IMR-90 (cell line): ENCODE measurements around the gene TLR10. TPM values are rescaled to one million over a fixed set of nuclear protein-coding genes. Genes with fewer than 3 reads are reported as not detected.

Experiments used
- ATAC-seq: fragments of 200-7000 bp; cut with Tn5 transposase; 2 replicates; pipeline ENCODE4 v1.9.1; 2020; ENCODE audit warnings: low read depth, mild to moderate bottlenecking, moderate library complexity
- BruUV-seq: library from RNA; stranded (reverse); fragments of 400-500 nt; replicated peaks from 2 replicates; lab custom pipeline; 2021; lab: Mats Ljungman, UMichigan
- CTCF ChIA-PET: fragments of 300-600 bp; formaldehyde crosslinking; extraction: SDS; loops from one replicate; lab custom pipeline; 2021; ENCODE audit warnings: antibody characterized with exemption; lab: Yijun Ruan, JAX
- POLR2A ChIA-PET: fragments of 300-600 bp; sonication (Branson Sonifier 250); formaldehyde crosslinking; loops from one replicate; lab custom pipeline; 2022; ENCODE audit warnings: antibody characterized with exemption; ENCODE audit not compliant: unreplicated experiment; lab: Charles Lee
- DNase-seq: peaks from one replicate; pipeline ENCODE4 v3.0.0; 2013
- H2AFZ ChIP-seq: replicated peaks from 2 replicates; pipeline ENCODE3; 2013; ENCODE audit warnings: low read length, mild to moderate bottlenecking; ENCODE audit not compliant: poor library complexity
- H2AK5ac ChIP-seq: 2 replicates; pipeline ENCODE4 v1.6.1; 2013; ENCODE audit warnings: low read depth, low read length, inconsistent platforms
- H2AK9ac ChIP-seq: replicated peaks from 2 replicates; pipeline ENCODE3; 2013; ENCODE audit warnings: mild to moderate bottlenecking, low read depth, low read length, moderate library complexity; ENCODE audit not compliant: poor library complexity
- H2BK120ac ChIP-seq: 2 replicates; pipeline ENCODE4 v1.6.1; 2013; ENCODE audit warnings: low read depth, low read length, inconsistent platforms
- H2BK15ac ChIP-seq: 3 replicates; pipeline ENCODE4 v1.6.1; 2013; ENCODE audit warnings: low read depth, low read length, inconsistent platforms
- H2BK20ac ChIP-seq: 2 replicates; pipeline ENCODE4 v1.6.1; 2013; ENCODE audit warnings: low read depth, mild to moderate bottlenecking, inconsistent platforms, low read length, moderate library complexity
- H2BK5ac ChIP-seq: 2 replicates; pipeline ENCODE4 v1.6.1; 2013; ENCODE audit warnings: mild to moderate bottlenecking, low read depth, low read length, inconsistent platforms; ENCODE audit not compliant: poor library complexity, severe bottlenecking
- H3K14ac ChIP-seq: replicated peaks from 2 replicates; pipeline ENCODE4 v1.6.1; 2013; ENCODE audit warnings: low read depth, low read length, inconsistent platforms
- H3K18ac ChIP-seq: 2 replicates; pipeline ENCODE4 v1.6.1; 2013; ENCODE audit warnings: low read depth, low read length, control low read depth
- H3K23ac ChIP-seq: 2 replicates; pipeline ENCODE4 v1.6.1; 2013; ENCODE audit warnings: low read depth, low read length, inconsistent platforms
- H3K27ac ChIP-seq: 2 replicates; pipeline ENCODE4 v1.5.1; 2013; ENCODE audit warnings: mild to moderate bottlenecking, control low read depth, low read length; ENCODE audit not compliant: insufficient read depth
- H3K27me3 ChIP-seq: 2 replicates; pipeline ENCODE4 v1.6.1; 2013; ENCODE audit warnings: low read length; ENCODE audit not compliant: control insufficient read depth, insufficient read depth
- H3K36me3 ChIP-seq: 2 replicates; pipeline ENCODE4 v1.6.1; 2013; ENCODE audit warnings: low read length, mixed read lengths; ENCODE audit not compliant: control insufficient read depth, insufficient read depth
- H3K4ac ChIP-seq: 2 replicates; pipeline ENCODE4 v1.6.1; 2013; ENCODE audit warnings: low read depth, low read length, inconsistent platforms
- H3K4me1 ChIP-seq: 2 replicates; pipeline ENCODE4 v1.6.1; 2013; ENCODE audit warnings: low read length, mixed read lengths; ENCODE audit not compliant: control insufficient read depth, insufficient read depth
- H3K4me2 ChIP-seq: 2 replicates; pipeline ENCODE4 v1.6.1; 2013; ENCODE audit warnings: low read depth, mild to moderate bottlenecking, control low read depth, low read length, moderate library complexity
- H3K4me3 ChIP-seq: 2 replicates; pipeline ENCODE4 v1.5.1; 2013; ENCODE audit warnings: low read depth, mild to moderate bottlenecking, control low read depth, low read length, moderate library complexity; ENCODE audit not compliant: insufficient read depth
- H3K56ac ChIP-seq: 2 replicates; pipeline ENCODE4 v1.6.1; 2013; ENCODE audit warnings: low read length, inconsistent platforms; ENCODE audit not compliant: insufficient read depth; ENCODE audit errors: extremely low read depth
- H3K79me1 ChIP-seq, 2 experiments: 2 replicates each; pipeline ENCODE4 v1.6.1; 2013; ENCODE audit warnings: low read length in 2 of 2, inconsistent platforms in 1 of 2, low read depth in 1 of 2
- H3K9ac ChIP-seq: 2 replicates; pipeline ENCODE4 v1.6.1; 2013; ENCODE audit warnings: low read depth, low read length, control low read depth
- H3K9me1 ChIP-seq: 2 replicates; pipeline ENCODE4 v1.6.1; 2013; ENCODE audit warnings: low read length, inconsistent platforms; ENCODE audit not compliant: insufficient read depth
- H3K9me3 ChIP-seq: 2 replicates; pipeline ENCODE4 v1.6.1; 2013; ENCODE audit warnings: low read length; ENCODE audit not compliant: control insufficient read depth, insufficient read depth
- H4K20me1 ChIP-seq: 2 replicates; pipeline ENCODE4 v1.6.1; 2013; ENCODE audit warnings: low read length, inconsistent platforms; ENCODE audit not compliant: insufficient read depth
- H4K5ac ChIP-seq: 2 replicates; pipeline ENCODE4 v1.6.1; 2013; ENCODE audit warnings: mild to moderate bottlenecking, low read depth, low read length, control low read depth
- H4K8ac ChIP-seq, 2 experiments: 2 replicates each; pipeline ENCODE4 v1.6.1; 2013; ENCODE audit warnings: low read depth in 2 of 2, low read length in 2 of 2, control low read depth in 1 of 2, inconsistent platforms in 1 of 2
- H4K91ac ChIP-seq: 2 replicates; pipeline ENCODE4 v1.6.1; 2013; ENCODE audit warnings: low read depth, low read length, inconsistent platforms; ENCODE audit not compliant: insufficient read depth
- BHLHE40 ChIP-seq: fragments of 150-350 bp; IDR thresholded peaks from 2 replicates; pipeline ENCODE4 v1.6.1; 2016; ENCODE audit warnings: mild to moderate bottlenecking, low read depth, low read length
- CEBPB ChIP-seq: IDR thresholded peaks from 2 replicates; pipeline ENCODE4 v1.6.1; 2012; ENCODE audit warnings: low read depth, low read length, improper control_type of control experiment
- CHD1 ChIP-seq: IDR thresholded peaks from 2 replicates; pipeline ENCODE4 v1.6.1; 2012; ENCODE audit warnings: low read depth, low read length, improper control_type of control experiment
- FOS ChIP-seq: fragments of 150-350 bp; IDR thresholded peaks from 2 replicates; pipeline ENCODE4 v1.6.1; 2016; ENCODE audit warnings: low read depth, low read length
- MAFK ChIP-seq: IDR thresholded peaks from 2 replicates; pipeline ENCODE4 v1.6.1; 2012; ENCODE audit warnings: low read depth, low read length, improper control_type of control experiment
- MAZ ChIP-seq: IDR thresholded peaks from 2 replicates; pipeline ENCODE4 v1.6.1; 2012; ENCODE audit warnings: low read depth, mild to moderate bottlenecking, low read length, improper control_type of control experiment, moderate library complexity, borderline replicate concordance
- MXI1 ChIP-seq: IDR thresholded peaks from 2 replicates; pipeline ENCODE4 v1.6.1; 2012; ENCODE audit warnings: low read depth, mild to moderate bottlenecking, low read length, moderate library complexity, borderline replicate concordance
- NFE2L2 ChIP-seq: fragments of 150-350 bp; IDR thresholded peaks from 2 replicates; pipeline ENCODE4 v1.6.1; 2016; ENCODE audit warnings: low read depth, mild to moderate bottlenecking, low read length
- POLR2A ChIP-seq: IDR thresholded peaks from 2 replicates; pipeline ENCODE4 v1.6.1; 2012; ENCODE audit warnings: mild to moderate bottlenecking, low read depth, low read length
- RAD21 ChIP-seq: IDR thresholded peaks from 2 replicates; pipeline ENCODE4 v1.6.1; 2012; ENCODE audit warnings: low read length, improper control_type of control experiment
- WGBS, 2 experiments: methylation state at CpG; one replicate each; pipeline versions ENCODE4 v1.1.5 to v1.1.7; 2013; ENCODE audit warnings: missing lambda C conversion rate in 2 of 2; ENCODE audit not compliant: insufficient read length in 1 of 2; ENCODE audit errors: extremely low coverage in 2 of 2; 5-methylcytosine and 5-hydroxymethylcytosine counted together
- dilution Hi-C: fragments of 300-500 bp; cut with HindIII; formaldehyde crosslinking; loops from one replicate; pipeline ENCODE4 v1.14.3; 2018; ENCODE audit warnings: low sequenced_read_pairs; ENCODE audit not compliant: unreplicated experiment
- in situ Hi-C: fragments of 300-500 bp; cut with MboI; formaldehyde crosslinking; loops from 3 replicates; pipeline ENCODE4 v1.14.3; 2019; ENCODE audit warnings: low sequenced_read_pairs, inconsistent platforms, mixed read lengths
- intact Hi-C: fragments of 100-400 bp; cut with micrococcal nuclease; formaldehyde crosslinking; loops from 2 replicates; pipeline ENCODE4 v1.10.0; 2022
- polyA plus RNA-seq, 3 experiments: library from polyadenylated mRNA; depleted of rRNA; stranded (reverse); fragments of >200 nt; gene quantifications; 2 replicates each; pipeline ENCODE4 v1.2.3, GENCODE V29; 2012; ENCODE audit warnings: low replicate concordance in 1 of 3
- total RNA-seq: library from RNA; depleted of rRNA; stranded (reverse); fragments of >200 nt; gene quantifications from 2 replicates; pipeline ENCODE4 v1.2.3, GENCODE V29; 2012
- TF ChIP-seq, protein P1 (sequence below): fragments of 150-350 bp; IDR thresholded peaks from 2 replicates; pipeline ENCODE4 v1.6.1; 2017; ENCODE audit warnings: mild to moderate bottlenecking, antibody characterized with exemption, low read length, low read depth
- TF ChIP-seq, protein P2 (sequence below): conservative IDR thresholded peaks from 2 replicates; pipeline ENCODE4 v1.5.1; 2012; ENCODE audit warnings: mild to moderate bottlenecking, low read depth, low read length, improper control_type of control experiment

TLR10 gene
- total and polyA plus RNA-seq, 2 of the 4 experiments (the other 2 are of a cell fraction): not detected

DNA sequence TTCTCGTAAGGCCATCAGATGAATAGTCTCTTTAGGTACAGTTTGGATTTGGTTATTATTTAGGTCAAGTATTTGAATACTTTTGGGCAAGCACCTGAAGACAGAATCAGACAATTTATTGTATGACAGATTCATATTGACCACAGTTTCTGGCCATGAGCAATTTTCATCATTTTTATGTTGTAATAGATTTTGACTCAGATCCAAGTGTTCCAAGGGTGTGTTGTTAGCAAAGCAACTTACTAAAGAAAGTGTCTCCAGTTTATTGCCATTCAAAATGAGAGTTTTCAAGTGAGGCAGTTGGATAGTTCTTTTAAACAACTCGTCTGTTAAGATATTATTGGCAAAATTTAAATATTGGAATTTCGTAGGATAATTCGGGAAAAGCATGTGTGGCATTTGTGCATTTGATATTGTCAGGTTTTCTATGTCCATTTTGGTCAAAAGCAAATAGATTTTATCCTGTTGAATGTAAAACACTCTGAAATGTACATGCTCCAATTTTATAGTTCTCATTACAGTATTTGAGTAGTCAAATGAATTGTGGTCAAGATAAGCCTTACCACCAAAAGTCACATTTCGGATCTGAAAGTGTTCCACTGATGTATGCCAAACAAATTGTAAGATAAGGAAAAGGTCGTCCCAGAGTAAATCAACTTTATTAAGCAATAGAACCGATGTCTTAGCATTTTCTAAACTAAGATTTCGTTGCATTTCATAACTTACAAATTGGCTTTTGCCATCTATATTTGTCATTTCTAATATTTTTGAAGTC, 8.4 kb downstream of the TLR10 start:
- Histone ChIP-seq H3K18ac (no peak overlapping the region), H4K20me1 (no peaks in the 10 kb centered on the region), H4K91ac (no peak overlapping the region), H2AK9ac (no peak overlapping the region), H3K56ac (no peak overlapping the region), H2BK120ac (no peak overlapping the region), H2BK20ac (no peak overlapping the region), H3K4me2 (no peak overlapping the region), H3K4me3 (no peak overlapping the region), H2AK5ac (no peak overlapping the region), H3K79me1 (no peaks in the 10 kb centered on the region), H3K9me3 (no peaks in the 10 kb centered on the region), H4K5ac (no peak overlapping the region), H2AFZ (no peak overlapping the region), H3K14ac (no peak overlapping the region), H3K27me3 (peaks cover 10% of the 10 kb centered on the region), H4K8ac (no peak overlapping the region), H2BK15ac (no peak overlapping the region), H3K36me3 (no peaks in the 10 kb centered on the region), H2BK5ac (no peak overlapping the region), H3K23ac (no peak overlapping the region), H3K27ac (no peak overlapping the region), H3K9me1 (no peaks in the 10 kb centered on the region), H3K4ac (no peak overlapping the region), H3K9ac (no peak overlapping the region), H3K4me1 (no peaks in the 10 kb centered on the region)
- intact Hi-C loops: no loop called here
- TF ChIP-seq NFE2L2: no peak
- TF ChIP-seq CHD1: no peak
- TF ChIP-seq, protein P1, sequence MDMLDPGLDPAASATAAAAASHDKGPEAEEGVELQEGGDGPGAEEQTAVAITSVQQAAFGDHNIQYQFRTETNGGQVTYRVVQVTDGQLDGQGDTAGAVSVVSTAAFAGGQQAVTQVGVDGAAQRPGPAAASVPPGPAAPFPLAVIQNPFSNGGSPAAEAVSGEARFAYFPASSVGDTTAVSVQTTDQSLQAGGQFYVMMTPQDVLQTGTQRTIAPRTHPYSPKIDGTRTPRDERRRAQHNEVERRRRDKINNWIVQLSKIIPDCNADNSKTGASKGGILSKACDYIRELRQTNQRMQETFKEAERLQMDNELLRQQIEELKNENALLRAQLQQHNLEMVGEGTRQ: no peak
- no peak for TF ChIP-seq CEBPB
- no peak for TF ChIP-seq BHLHE40
- TF ChIP-seq MAFK: no peak
- TF ChIP-seq FOS: no peak
- TF ChIP-seq MXI1: no peak
- TF ChIP-seq, protein P2, sequence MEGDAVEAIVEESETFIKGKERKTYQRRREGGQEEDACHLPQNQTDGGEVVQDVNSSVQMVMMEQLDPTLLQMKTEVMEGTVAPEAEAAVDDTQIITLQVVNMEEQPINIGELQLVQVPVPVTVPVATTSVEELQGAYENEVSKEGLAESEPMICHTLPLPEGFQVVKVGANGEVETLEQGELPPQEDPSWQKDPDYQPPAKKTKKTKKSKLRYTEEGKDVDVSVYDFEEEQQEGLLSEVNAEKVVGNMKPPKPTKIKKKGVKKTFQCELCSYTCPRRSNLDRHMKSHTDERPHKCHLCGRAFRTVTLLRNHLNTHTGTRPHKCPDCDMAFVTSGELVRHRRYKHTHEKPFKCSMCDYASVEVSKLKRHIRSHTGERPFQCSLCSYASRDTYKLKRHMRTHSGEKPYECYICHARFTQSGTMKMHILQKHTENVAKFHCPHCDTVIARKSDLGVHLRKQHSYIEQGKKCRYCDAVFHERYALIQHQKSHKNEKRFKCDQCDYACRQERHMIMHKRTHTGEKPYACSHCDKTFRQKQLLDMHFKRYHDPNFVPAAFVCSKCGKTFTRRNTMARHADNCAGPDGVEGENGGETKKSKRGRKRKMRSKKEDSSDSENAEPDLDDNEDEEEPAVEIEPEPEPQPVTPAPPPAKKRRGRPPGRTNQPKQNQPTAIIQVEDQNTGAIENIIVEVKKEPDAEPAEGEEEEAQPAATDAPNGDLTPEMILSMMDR: no peak
- no peak for TF ChIP-seq RAD21
- TF ChIP-seq POLR2A: no peak
- no peak for TF ChIP-seq MAZ
- dilution Hi-C loops: no loop called here
- in situ Hi-C loops: no loop called here
- DNase-seq (no peak), ATAC-seq (no peak)
- ChIA-PET CTCF (interaction anchor here (0.8 kb wide), 1 partner anchor 10 kb away, joined by 3 read pairs; no protein-coding TSS in a partner anchor), POLR2A (no interaction called here)
- WGBS, 2 experiments: no CpG with 5 or more reads among the region's 8 CpGs
- no TSS peak for BruUV-seq
